ENCODE data around the gene NRAP. TPM values are rescaled to one million over a fixed set of nuclear protein-coding genes. Genes with fewer than 3 reads are reported as not detected.

NRAP gene
- total RNA-seq, 1 donor = under 0.01 TPM

DNA sequence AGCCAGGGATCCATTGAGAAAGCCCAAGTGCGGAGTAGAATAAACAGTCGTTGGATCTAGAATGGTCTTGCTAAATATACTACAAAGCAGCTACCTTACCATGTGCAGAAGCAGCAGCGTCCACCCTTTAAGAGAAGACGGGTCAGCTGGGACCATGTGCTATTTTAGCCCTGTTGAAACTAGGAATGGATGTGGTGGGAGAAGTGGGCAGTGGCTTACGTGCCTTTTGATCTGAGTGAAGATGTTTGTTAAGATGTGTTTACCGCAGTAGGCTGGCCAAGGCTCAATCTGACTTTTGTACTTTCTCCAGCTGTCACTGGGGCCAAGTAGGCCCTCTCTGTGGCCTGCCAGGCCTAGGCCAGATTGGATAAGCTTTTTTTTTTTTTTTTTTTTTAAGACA, 101.8 kb downstream of the NRAP start:
- TF ChIP-seq, protein P1, sequence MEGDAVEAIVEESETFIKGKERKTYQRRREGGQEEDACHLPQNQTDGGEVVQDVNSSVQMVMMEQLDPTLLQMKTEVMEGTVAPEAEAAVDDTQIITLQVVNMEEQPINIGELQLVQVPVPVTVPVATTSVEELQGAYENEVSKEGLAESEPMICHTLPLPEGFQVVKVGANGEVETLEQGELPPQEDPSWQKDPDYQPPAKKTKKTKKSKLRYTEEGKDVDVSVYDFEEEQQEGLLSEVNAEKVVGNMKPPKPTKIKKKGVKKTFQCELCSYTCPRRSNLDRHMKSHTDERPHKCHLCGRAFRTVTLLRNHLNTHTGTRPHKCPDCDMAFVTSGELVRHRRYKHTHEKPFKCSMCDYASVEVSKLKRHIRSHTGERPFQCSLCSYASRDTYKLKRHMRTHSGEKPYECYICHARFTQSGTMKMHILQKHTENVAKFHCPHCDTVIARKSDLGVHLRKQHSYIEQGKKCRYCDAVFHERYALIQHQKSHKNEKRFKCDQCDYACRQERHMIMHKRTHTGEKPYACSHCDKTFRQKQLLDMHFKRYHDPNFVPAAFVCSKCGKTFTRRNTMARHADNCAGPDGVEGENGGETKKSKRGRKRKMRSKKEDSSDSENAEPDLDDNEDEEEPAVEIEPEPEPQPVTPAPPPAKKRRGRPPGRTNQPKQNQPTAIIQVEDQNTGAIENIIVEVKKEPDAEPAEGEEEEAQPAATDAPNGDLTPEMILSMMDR (IDR thresholded peaks at IDR 0.05; ENCODE audit: insufficient read depth, low read length) = no peak
- no peak for DNase-seq (ENCODE audit: low read depth)
- no peak overlapping the region for H3K4me3 ChIP-seq (ENCODE audit: low read depth, low read length)

DNA sequence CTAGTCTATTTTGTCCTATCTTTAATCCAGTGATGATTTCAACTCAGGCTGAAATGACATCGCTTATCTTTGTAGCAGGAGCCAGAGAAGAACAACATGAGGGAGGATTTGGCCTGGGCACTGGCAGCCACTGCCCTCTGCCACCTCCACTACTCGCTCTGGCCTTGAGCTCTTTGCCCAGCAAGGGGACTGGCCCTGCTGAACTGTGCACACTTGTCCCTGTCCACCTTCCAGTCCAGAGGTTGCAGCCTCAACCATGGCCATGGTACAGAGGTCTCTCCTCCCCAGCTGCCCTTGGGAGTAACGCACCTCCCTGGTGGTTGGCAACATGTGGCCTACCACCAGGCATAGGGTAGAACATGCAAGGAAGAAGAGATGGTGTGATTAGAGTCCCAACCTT, 102.6 kb downstream of the NRAP start:
- TF ChIP-seq, protein P1 (IDR thresholded peaks at IDR 0.05; ENCODE audit: insufficient read depth, low read length) = no peak
- no peak overlapping the region for H3K4me3 ChIP-seq (ENCODE audit: low read depth, low read length)
- DNase-seq (ENCODE audit: low read depth) = no peak

DNA sequence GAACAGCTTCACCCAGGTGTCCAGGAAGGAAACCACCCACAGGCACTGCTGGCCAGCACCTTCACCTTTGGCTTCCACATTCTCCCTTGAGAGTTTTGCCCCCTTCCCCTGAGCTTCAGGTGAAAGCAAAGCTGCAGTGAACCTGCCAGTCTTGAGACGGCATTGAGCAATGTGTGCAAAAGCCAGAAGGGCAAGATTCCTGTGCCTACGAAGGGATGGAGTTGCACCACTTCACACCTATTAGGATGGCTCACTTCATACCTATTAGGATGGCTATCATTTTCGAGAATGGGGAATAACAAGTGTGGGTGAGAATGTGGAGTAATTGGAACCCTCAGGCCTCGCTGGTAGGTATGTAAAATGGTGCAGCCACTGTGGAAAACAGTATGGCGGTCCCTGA, 103.8 kb downstream of the NRAP start:
- TF ChIP-seq, protein P1 (IDR thresholded peaks at IDR 0.05; ENCODE audit: insufficient read depth, low read length) = no peak
- no peak for DNase-seq (ENCODE audit: low read depth)

DNA sequence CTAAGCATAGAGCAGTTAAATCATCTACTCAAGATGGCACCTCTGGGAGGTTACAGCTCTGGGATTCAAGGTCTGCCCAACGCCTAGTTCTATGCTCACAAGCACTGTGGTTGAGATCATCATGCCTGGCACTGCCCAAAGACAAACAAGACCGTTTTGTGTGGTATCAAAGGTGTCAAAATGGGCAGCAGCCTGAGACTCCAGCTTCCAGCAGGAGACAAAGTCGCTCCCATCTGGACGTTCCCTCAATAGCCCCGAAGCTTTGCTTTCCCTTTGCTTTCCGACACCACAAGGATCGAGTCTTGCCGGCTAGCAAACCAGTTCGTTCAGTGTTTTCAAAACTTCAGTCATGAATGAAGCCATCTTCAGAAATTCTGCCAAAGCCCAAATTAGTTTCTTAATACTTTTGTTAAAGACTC, 105.9 kb downstream of the NRAP start:
- no peak for DNase-seq (ENCODE audit: low read depth)
- no peak overlapping the region for H3K4me3 ChIP-seq (ENCODE audit: low read depth, low read length)
- TF ChIP-seq, protein P1 (IDR thresholded peaks at IDR 0.05; ENCODE audit: insufficient read depth, low read length) = no peak

More for the DNA sequence above, 103.8 kb downstream of the NRAP start:
- H3K4me3 ChIP-seq (ENCODE audit: low read depth, low read length) = no peak overlapping the region

DNA sequence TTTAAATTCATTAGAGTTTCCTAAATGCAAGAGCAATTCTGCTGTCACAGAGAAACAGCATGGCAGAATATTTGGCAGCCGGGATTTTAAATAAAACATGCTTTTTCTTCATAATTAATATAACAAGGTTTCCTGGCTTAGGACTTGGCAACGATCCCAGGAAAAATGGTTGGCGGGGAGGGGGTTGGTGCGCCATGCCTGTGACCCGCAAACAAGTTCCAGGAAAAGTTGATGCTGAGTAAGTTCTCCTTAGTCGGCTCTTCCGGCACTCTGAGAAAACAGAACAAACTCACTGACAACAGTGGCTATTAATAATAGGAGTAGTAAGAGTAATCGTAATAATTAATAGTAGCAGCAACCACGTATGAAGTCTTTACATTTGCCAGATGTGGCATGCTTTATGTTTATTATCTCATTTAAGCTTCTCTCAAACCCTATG, 106.4 kb downstream of the NRAP start:
- H3K4me3 ChIP-seq (ENCODE audit: low read depth, low read length) = no peak overlapping the region
- no peak for DNase-seq (ENCODE audit: low read depth)
- TF ChIP-seq, protein P1 (IDR thresholded peaks at IDR 0.05; ENCODE audit: insufficient read depth, low read length) = no peak

DNA sequence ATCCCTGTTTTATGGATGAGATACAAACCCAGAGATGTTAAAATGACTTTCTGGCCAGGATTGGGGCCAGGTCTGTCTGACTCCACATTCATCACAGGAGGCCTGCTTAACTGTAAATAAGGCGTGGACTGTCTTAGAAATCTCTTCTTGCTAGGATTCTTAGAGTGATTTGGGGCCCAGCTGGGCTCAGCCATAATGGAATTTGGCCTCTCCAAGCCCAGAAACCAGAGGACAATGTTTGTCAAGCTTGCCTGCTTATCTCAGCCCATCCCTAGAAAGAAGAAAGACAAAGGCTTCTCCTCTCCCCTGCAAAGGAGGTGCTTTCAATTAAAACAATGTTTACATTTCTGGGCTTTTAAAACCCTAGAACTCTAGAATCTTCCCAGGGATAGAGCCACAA, 108.1 kb downstream of the NRAP start:
- no peak overlapping the region for H3K4me3 ChIP-seq (ENCODE audit: low read depth, low read length)
- TF ChIP-seq, protein P1 (IDR thresholded peaks at IDR 0.05; ENCODE audit: insufficient read depth, low read length) = no peak
- DNase-seq (ENCODE audit: low read depth) = no peak

DNA sequence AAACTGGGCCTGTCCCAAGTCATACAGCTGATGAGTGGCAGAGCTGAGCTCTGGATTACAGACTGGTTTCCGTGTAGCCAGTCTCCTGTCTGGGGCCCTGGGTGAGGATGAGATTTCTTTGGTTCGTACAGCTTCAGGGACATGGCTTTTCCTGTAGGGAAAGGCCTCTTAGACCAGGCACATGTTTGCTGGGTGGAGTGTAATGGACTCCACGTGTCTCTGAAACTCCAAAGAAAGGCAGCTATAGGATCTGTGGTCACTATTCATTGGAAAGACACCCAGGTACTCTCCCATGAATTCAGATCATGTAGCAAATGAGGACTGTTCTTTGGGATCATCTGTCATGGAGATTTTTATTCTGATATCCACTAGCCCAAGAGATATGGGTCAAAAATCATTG, 108.6 kb downstream of the NRAP start:
- no peak overlapping the region for H3K4me3 ChIP-seq (ENCODE audit: low read depth, low read length)
- DNase-seq (ENCODE audit: low read depth) = no peak
- TF ChIP-seq, protein P1 (IDR thresholded peaks at IDR 0.05; ENCODE audit: insufficient read depth, low read length) = no peak

All from fibroblast of the aortic adventitia (primary cell).